Adipocyte (in vitro differentiated cells): ENCODE measurements around the gene PYY.

ENCODE experiments used
- DNase-seq: peaks from one replicate; pipeline ENCODE4 v3.0.0-alpha.2; 2015; ENCODE audit warnings: low read depth
- H3K27me3 ChIP-seq: replicated peaks from 2 replicates; pipeline ENCODE4 v1.7.0; 2013; ENCODE audit warnings: mild to moderate bottlenecking, low read length, moderate library complexity; ENCODE audit not compliant: control insufficient read depth, insufficient read depth
- H3K36me3 ChIP-seq: 2 replicates; pipeline ENCODE4 v1.7.0; 2013; ENCODE audit warnings: low read length, mild to moderate bottlenecking, moderate library complexity; ENCODE audit not compliant: control insufficient read depth, insufficient read depth, severe bottlenecking
- H3K4me1 ChIP-seq: 2 replicates; pipeline ENCODE4 v1.7.0; 2013; ENCODE audit warnings: mild to moderate bottlenecking, low read length, moderate library complexity; ENCODE audit not compliant: control insufficient read depth, insufficient read depth
- H3K4me3 ChIP-seq: 2 replicates; pipeline ENCODE4 v1.7.0; 2013; ENCODE audit warnings: mild to moderate bottlenecking, low read length, moderate library complexity
- H3K9ac ChIP-seq: 2 replicates; pipeline ENCODE4 v1.7.0; 2013; ENCODE audit warnings: mild to moderate bottlenecking, low read length, moderate library complexity
- H3K9me3 ChIP-seq: 2 replicates; pipeline ENCODE4 v1.7.0; 2013; ENCODE audit warnings: mild to moderate bottlenecking, low read length, moderate library complexity; ENCODE audit not compliant: control insufficient read depth

Gene PYY

DNA sequence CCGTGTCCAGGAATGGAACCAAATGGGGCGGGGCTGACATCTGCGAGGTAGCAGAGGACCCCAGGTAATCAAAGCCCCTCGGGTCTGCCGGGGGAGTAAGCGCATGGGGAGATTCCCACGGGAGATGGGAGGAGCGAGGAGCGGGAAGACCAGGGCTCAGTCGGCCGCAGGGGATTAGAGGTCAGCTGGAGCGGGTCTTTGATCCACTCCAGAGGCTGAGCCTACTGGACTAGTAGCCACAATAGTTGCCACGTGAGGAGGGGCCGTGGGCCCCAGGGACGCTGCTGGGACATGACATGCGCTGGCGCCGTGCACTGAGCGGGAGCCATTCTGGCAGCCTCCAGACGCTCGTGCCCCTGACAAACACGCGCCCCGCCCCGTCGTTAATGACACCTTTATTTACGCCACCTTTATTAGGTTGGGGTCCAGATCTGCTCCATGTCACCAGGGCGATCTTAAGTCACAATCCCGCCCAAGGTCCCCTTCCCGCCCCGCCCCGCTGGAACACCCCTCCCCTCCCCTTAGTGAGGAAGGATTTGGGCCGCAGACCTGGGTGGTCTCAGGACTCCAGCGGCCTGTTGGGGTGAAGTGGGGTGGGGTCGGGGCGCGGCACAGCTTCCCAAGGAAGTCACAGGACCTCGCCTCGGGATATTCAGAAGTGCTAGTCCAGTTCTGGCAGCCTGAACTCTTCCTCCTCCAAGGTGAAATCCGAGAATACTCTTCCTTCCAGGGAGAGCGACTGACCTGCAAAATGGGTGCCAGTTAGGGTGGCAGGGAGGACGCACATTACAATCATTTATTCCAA lies 26.5 kb downstream of the PYY start:
- H3K4me1 ChIP-seq = peaks cover 9% of the 10 kb centered on the region
- peaks cover 36% of the 10 kb centered on the region for H3K27me3 ChIP-seq
- no peak for DNase-seq
- H3K9ac ChIP-seq = no peak overlapping the region
- H3K36me3 ChIP-seq = no peaks in the 10 kb centered on the region
- H3K9me3 ChIP-seq = no peaks in the 10 kb centered on the region
- H3K4me3 ChIP-seq = peak overlapping the region; percentile 71

DNA sequence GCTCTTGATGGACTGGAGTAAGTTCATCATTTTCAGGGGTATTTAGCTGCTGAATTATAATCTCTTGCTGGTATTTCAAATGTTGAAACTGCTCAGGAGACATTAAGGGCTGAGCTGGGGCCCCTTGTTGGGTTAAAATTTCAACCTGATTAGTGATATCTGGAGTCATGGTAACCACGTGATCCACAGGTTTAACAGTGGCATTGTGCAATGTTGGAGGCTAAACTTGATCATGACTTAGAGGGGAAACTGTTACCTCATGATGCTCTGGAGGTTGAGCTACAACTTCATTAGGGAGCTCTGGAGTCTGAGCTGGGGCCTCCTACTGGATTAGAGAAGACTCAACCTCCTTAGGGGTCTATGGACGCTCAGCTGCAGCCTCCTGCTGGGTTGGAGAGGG lies 29.2 kb downstream of the PYY start:
- DNase-seq = no peak
- Histone ChIP-seq H3K27me3 (peaks cover 36% of the 10 kb centered on the region), H3K36me3 (no peaks in the 10 kb centered on the region), H3K9me3 (no peaks in the 10 kb centered on the region), H3K4me1 (peaks cover 9% of the 10 kb centered on the region), H3K9ac (no peak overlapping the region), H3K4me3 (no peak overlapping the region)

DNA sequence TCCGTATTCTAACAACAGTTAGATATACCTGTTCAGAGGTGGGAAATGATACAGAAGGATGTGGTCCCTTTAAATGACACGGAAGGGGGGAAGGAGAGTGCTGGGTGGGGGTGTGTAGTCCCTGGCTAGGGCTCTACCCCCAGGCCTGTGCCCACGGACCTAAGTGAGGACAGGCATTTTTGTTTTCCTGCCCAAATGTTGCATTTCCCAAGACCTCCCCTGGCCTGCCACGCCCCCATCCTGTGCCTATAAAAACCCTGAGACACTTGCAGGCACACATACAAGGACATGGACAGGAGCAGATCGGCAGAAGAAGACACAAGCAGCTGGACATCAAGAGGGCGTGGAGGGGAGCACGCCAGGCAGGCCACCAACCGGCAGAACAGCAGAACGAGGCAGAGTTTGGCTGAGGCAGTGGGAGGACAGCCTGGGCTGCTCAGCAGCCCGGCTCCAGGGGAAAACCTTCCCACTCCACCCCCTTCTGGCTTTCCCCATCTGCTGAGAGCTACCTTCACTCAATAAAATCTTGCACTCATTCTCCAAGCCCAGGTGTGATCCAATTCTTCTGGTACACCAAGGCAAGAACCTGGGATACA lies 33.1 kb downstream of the PYY start:
- peaks cover 26% of the 10 kb centered on the region for H3K27me3 ChIP-seq
- no peak overlapping the region for H3K4me3 ChIP-seq
- no peaks in the 10 kb centered on the region for H3K36me3 ChIP-seq
- DNase-seq = no peak
- no peaks in the 10 kb centered on the region for H3K4me1 ChIP-seq
- no peaks in the 10 kb centered on the region for H3K9me3 ChIP-seq
- H3K9ac ChIP-seq = no peak overlapping the region

DNA sequence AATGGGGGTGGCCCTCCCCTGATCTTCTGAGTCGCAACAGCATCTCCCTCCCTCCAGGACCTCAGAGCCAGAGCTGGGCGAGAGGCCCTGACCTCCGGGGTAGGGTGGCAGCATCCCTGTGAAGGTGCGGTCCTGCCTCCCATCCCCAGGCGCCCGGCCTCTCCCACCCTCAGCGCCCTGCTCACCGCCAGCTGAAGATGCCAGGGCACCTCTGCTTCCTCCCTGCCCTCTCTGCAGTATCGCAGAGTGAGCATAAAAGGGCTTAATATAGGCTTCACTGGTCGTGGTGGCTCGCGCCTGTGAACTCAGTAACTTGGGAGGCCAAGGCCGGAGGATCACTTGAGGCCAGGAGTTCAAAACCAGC lies 35.7 kb downstream of the PYY start:
- no peak for DNase-seq
- no peaks in the 10 kb centered on the region for H3K36me3 ChIP-seq
- H3K4me1 ChIP-seq = no peaks in the 10 kb centered on the region
- H3K4me3 ChIP-seq = no peak overlapping the region
- no peaks in the 10 kb centered on the region for H3K9me3 ChIP-seq
- peaks cover 9% of the 10 kb centered on the region for H3K27me3 ChIP-seq
- H3K9ac ChIP-seq = no peak overlapping the region

DNA sequence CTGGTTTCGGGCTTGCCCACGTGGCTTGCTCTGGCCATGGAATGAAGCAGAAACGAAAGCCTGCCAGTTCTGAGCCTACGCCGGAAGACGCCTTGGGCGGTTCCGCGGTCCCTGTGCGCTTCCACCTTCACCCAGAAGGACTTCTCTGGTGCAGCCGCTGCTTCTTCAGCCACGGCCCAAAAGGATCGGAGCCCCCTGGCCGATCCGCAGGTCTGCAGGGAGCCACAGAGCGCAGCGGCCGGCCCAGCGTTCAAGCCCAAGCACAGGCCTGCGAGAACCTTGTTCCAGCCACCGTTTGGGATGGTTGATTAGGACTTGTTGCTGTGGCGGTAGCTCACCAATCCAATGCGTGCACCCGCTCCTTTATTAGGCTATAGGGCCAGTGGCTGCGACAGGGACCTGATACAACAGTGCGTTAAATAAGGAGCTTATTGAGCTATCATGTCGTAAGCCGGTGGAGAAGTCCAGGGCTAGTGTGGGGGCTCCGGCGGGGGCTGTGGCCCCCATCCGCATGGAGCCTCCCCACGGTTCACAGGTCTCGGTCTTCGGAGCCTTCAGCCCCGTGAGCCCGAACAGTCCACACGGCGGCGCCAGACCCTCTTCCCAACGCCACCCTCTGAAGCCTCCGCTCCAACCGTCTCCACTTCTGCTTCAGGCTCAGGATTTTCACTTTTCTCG lies 36.3 kb downstream of the PYY start:
- Histone ChIP-seq H3K27me3 (peaks cover 8% of the 10 kb centered on the region), H3K36me3 (no peaks in the 10 kb centered on the region), H3K9me3 (no peaks in the 10 kb centered on the region), H3K4me1 (no peaks in the 10 kb centered on the region), H3K9ac (no peak overlapping the region), H3K4me3 (peak overlapping the region; percentile 46)
- DNase-seq = no peak

DNA sequence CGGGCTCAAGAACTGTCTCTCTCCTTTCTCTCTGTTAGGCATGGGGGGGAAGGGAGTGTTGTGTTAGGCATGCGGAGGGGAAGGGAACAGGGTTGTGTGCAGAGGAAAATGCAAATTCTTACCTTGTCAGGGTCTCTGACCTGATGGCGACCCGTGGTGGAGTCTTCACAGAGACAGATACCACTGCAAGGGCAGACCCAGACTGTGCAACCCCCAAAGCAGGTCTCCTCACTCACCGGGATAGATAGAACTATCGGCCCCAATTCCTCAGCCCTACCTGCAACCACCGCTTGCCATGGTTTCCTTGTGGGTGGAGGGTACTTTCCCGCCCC lies 36.8 kb downstream of the PYY start:
- no peak for DNase-seq
- Histone ChIP-seq H3K4me1 (no peaks in the 10 kb centered on the region), H3K9ac (no peak overlapping the region), H3K4me3 (no peak overlapping the region), H3K36me3 (no peaks in the 10 kb centered on the region), H3K9me3 (no peaks in the 10 kb centered on the region), H3K27me3 (peaks cover 10% of the 10 kb centered on the region)

DNA sequence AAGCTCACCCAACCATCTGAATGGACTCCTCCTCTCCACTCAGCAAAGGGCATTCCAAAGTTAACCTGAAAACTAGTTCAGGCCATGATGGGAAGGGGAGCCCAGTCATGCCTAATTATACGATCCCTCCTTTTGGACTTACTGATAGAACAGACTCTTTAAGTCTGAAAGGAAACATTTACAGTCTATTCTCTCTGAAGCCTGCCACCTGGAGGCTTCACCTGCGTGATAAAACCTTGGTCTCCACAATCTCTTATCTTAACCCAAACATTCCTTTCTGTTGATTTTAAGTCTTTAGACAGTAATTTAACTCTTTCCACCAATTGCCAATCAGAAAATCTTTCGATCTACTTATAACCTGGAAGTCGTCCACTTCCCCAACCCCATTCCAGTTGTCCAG lies 37.4 kb downstream of the PYY start:
- Histone ChIP-seq H3K9me3 (no peaks in the 10 kb centered on the region), H3K36me3 (no peaks in the 10 kb centered on the region), H3K4me3 (no peak overlapping the region), H3K9ac (no peak overlapping the region), H3K27me3 (peaks cover 15% of the 10 kb centered on the region), H3K4me1 (no peaks in the 10 kb centered on the region)
- DNase-seq = no peak

DNA sequence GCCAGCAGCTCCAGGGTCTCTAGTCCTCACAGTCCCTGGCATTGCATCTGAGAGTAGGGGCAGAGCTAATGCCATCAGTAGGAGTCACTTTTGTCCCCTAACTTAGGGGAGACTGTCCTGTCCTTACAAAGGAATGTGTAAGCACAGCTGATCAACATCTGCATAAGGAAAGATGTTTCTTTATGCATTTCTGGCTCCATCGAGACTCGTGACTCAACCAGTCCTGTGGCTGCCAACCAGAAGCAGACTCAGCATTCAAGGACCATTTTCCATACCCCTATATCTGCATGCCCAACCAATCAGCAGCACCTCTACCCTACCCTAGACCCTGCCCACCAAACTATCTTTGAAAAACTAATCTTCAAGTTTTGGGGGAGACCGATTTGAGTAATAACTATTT lies 38.2 kb downstream of the PYY start:
- no peak overlapping the region for H3K9ac ChIP-seq
- H3K27me3 ChIP-seq = peaks cover 16% of the 10 kb centered on the region
- H3K9me3 ChIP-seq = no peaks in the 10 kb centered on the region

DNA sequence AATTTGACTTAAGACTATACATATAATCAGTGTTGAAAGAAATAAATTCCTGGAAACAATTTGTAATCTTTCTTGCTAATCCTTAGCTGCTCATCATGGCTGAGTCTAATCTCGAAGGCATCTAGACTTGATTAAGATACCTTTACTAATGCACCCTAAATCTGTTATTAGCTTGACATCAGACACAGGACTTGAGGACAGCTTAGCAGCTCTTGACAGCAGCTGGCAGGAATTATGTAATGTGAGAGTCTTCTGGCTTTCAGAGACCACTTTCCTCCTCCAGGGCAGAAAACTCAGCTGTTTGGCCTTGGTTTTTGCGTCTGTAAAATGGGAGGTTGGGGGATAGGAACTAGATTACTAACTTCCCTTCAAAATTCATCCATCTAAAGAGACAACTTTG lies 39.3 kb downstream of the PYY start:
- H3K27me3 ChIP-seq = peaks cover 16% of the 10 kb centered on the region
- H3K9me3 ChIP-seq = no peaks in the 10 kb centered on the region
- no peaks in the 10 kb centered on the region for H3K4me1 ChIP-seq
- H3K36me3 ChIP-seq = no peaks in the 10 kb centered on the region
- no peak for DNase-seq
- H3K4me3 ChIP-seq = no peak overlapping the region
- no peak overlapping the region for H3K9ac ChIP-seq

More for the DNA sequence above, 38.2 kb downstream of the PYY start:
- H3K4me3 ChIP-seq = no peak overlapping the region
- H3K4me1 ChIP-seq = no peaks in the 10 kb centered on the region
- H3K36me3 ChIP-seq = no peaks in the 10 kb centered on the region
- no peak for DNase-seq

DNA sequence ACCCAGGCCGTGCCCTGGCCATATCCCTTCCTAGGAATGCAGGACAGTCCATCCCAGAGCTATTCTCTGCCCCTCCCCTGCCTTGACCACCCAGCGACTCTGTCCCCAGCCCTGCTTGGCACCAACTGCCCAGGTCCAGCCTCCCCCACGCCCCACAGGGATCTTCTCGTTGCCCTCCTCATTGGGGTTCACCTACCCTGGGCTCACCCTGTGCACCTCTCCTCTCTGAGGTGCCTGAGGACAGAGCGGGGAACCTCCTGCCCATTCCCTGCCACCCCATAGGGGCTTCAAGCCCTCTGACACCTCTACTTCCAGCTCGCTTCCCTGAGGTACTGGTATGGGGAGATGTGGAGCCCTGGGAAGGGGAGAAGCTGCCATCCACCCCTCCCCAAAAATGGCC lies 40.2 kb downstream of the PYY start:
- no peak for DNase-seq
- Histone ChIP-seq H3K4me1 (no peaks in the 10 kb centered on the region), H3K9me3 (no peaks in the 10 kb centered on the region), H3K27me3 (peaks cover 16% of the 10 kb centered on the region), H3K9ac (no peak overlapping the region), H3K4me3 (no peak overlapping the region), H3K36me3 (no peaks in the 10 kb centered on the region)

DNA sequence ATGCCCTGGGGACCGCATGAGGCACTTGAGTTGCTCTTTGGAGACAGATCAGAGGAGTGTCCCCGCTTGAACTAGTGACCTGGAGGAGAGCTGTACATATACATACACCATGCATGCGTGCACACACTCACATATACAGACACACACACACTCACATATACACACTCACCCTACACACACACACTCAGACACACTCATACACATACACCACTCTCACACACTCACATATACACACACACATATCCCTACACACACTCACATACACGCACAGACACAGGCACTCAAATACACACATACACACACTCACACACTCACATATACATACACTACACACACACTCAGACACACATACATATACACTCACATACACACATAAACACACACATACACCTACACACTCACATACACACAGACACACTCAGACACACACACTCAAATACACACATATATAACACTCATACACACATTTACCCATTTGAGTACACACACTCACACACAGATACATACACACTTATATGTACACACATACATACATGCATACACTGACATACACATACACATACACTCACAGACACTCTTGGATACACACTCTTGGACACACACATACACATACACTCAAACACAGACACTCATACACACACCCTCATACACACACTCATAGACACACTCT lies 41.0 kb downstream of the PYY start:
- no peaks in the 10 kb centered on the region for H3K36me3 ChIP-seq
- peaks cover 12% of the 10 kb centered on the region for H3K27me3 ChIP-seq
- no peak for DNase-seq
- H3K4me3 ChIP-seq = no peak overlapping the region
- peaks cover 2% of the 10 kb centered on the region for H3K4me1 ChIP-seq
- no peaks in the 10 kb centered on the region for H3K9me3 ChIP-seq
- H3K9ac ChIP-seq = no peak overlapping the region
